Right lobe of liver (tissue), 6 donors: Measurements from ENCODE around the gene TMEM98. TPM values are rescaled to one million over a fixed set of nuclear protein-coding genes. Genes with fewer than 3 reads are reported as not detected.
"Not testable (repeated sequence)": the region's sequence is repeated elsewhere in the genome, so short reads cannot be mapped to it uniquely, and the experiment has no call there.

Experiments used
- ATAC-seq, 4 donors: fragments of 200-7000 bp; cut with Tn5 transposase; one replicate each; pipeline ENCODE4 v1.9.1; 2020; ENCODE audit warnings: mild to moderate bottlenecking in 4 of 4, moderate library complexity in 4 of 4
- DNase-seq, 3 donors: peaks; one replicate each; pipeline ENCODE4 v3.0.0-alpha.2; 2020
- H3K27ac ChIP-seq, 3 donors: fragments of 200-600 bp; one replicate each; pipeline ENCODE4 v1.8.0; 2022
- H3K27me3 ChIP-seq, 2 donors: fragments of 200-600 bp; one replicate each; pipeline ENCODE4 v1.8.0; 2022
- H3K36me3 ChIP-seq, 4 donors: fragments of 200-600 bp; sonication (generic) in 1 of 4; one replicate each; pipeline versions ENCODE4 v1.5.1 to v1.8.0; 2017 to 2022; ENCODE audit warnings: control low read depth in 1 of 4
- H3K4me1 ChIP-seq, 4 donors: fragments of 200-600 bp; sonication (generic) in 1 of 4; one replicate each; pipeline versions ENCODE4 v1.5.1 to v1.8.0; 2017 to 2022; ENCODE audit warnings: control low read depth in 1 of 4
- H3K4me3 ChIP-seq, 3 donors: fragments of 200-600 bp; one replicate each; pipeline ENCODE4 v1.8.0; 2022
- H3K9me3 ChIP-seq, 4 donors: fragments of 200-600 bp; sonication (generic) in 1 of 4; one replicate each; pipeline versions ENCODE4 v1.5.1 to v1.8.0; 2017 to 2022; ENCODE audit warnings: control low read depth in 1 of 4
- POLR2A ChIP-seq: fragments of 450-650 bp; IDR thresholded peaks from one replicate; pipeline ENCODE4 v1.6.1; 2017; ENCODE audit warnings: antibody characterized with exemption, mild to moderate bottlenecking
- WGBS: methylation state at CpG from one replicate; pipeline ENCODE4 v1.1.6; 2018; ENCODE audit warnings: low coverage, low lambda C conversion rate; ENCODE audit not compliant: insufficient coverage; ENCODE audit errors: missing lambda C conversion rate; 5-methylcytosine and 5-hydroxymethylcytosine counted together
- intact Hi-C, 2 donors: fragments of 100-400 bp; cut with DNase I; formaldehyde crosslinking; loops; one replicate each; pipeline versions ENCODE4 v1.11.2 to v1.14.1; 2022
- total RNA-seq, 6 experiments: library from RNA; depleted of rRNA in 2 of 6; stranded (reverse); fragments of >200 nt in 2 of 6; fragmentation: NEBNext Ultra II Directional in 3 of 6; extraction: Animal tissue kit (Norgen Biotek cat#: 25700) in 3 of 6; gene quantifications; one replicate each; pipeline versions ENCODE4 v1.1.0 to v1.2.4, GENCODE V29; 2016 to 2023
- TF ChIP-seq, protein P1 (sequence below), 4 donors: fragments of 200-600 bp in 3 of 4; fragments of 450-650 bp in 1 of 4; IDR thresholded peaks; one replicate each; pipeline versions ENCODE4 v1.5.1 to v1.8.0; 2016 to 2022; ENCODE audit warnings: antibody characterized with exemption in 4 of 4, mild to moderate bottlenecking in 2 of 4
- donor health status: DM: no; HTN: yes; CAD: no.
- donor health status: DM: no; HTN: no; CAD: no.
- donor health status: DM: no; HTN: no; CAD: no.
- donor health status: DM: no; HTN: yes; CAD: no.
- donor health status: DM: no; HTN: yes; CAD: no.

Gene TMEM98
- total RNA-seq, 6 experiments from 2014 or later: 7.8 to 31.5 (median 19.2) TPM

DNA sequence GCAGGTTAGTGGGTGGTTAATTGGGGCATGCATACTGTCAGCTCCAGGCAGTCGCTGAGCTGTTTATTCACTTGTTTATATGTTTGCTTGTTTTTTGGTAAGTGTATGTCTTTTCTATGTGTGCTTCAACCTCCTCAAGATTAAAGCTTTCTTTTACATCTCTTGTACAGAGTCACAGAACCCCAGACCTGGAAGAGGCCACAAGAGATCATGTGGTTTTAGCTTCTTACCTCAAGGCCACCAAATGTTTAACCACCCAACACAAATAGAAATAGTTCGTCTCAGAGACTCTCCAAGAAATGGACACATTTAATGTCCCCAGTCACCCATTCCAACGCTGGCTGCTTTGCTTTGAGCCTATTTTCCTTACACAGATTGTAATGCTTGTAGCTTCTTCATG lies 11.8 kb upstream of the TMEM98 start:
- no peak overlapping the region for H3K27ac ChIP-seq
- no peaks in the 10 kb centered on the region for H3K9me3 ChIP-seq
- no peak for ATAC-seq

DNA sequence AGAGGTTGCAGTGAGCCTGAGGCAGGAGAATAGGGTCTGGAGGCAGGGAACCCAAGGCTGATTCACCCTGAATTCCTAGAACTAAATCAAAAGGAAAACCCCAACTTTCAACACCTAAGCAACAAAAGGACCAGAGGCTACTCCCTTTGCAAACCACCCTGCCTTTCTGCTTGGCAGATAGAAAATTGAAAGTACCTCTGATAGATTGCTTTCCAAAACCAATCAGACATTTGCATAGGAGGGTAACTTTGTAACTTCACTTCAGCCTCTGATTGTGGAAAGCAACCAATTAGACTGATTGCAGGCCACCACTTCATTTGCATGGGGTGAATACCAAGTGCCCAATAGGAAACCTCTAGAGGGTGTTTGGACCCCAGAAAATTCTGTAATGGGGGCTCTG lies 10.9 kb upstream of the TMEM98 start:
- ATAC-seq: no peak
- Histone ChIP-seq H3K9me3 (no peaks in the 10 kb centered on the region), H3K36me3 (no peaks in the 10 kb centered on the region), H3K4me1 (peaks cover 0 to 7% (median 0%) of the 10 kb centered on the region in 4 donors), H3K4me3 (no peak overlapping the region), H3K27ac (no peak overlapping the region), H3K27me3 (no peaks in the 10 kb centered on the region)
- no peak for TF ChIP-seq POLR2A
- TF ChIP-seq, protein P1, sequence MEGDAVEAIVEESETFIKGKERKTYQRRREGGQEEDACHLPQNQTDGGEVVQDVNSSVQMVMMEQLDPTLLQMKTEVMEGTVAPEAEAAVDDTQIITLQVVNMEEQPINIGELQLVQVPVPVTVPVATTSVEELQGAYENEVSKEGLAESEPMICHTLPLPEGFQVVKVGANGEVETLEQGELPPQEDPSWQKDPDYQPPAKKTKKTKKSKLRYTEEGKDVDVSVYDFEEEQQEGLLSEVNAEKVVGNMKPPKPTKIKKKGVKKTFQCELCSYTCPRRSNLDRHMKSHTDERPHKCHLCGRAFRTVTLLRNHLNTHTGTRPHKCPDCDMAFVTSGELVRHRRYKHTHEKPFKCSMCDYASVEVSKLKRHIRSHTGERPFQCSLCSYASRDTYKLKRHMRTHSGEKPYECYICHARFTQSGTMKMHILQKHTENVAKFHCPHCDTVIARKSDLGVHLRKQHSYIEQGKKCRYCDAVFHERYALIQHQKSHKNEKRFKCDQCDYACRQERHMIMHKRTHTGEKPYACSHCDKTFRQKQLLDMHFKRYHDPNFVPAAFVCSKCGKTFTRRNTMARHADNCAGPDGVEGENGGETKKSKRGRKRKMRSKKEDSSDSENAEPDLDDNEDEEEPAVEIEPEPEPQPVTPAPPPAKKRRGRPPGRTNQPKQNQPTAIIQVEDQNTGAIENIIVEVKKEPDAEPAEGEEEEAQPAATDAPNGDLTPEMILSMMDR (IDR thresholded peaks at IDR 0.05): no peak
- DNase-seq: no peak
- intact Hi-C loops: no loop called here

More for the DNA sequence above, 11.8 kb upstream of the TMEM98 start:
- intact Hi-C loops: no loop called here
- TF ChIP-seq, protein P1 (IDR thresholded peaks at IDR 0.05): no peak
- no peak for TF ChIP-seq POLR2A
- H3K4me3 ChIP-seq: no peak overlapping the region
- no peaks in the 10 kb centered on the region for H3K27me3 ChIP-seq
- DNase-seq: no peak
- peaks cover 0 to 12% (median 0%) of the 10 kb centered on the region in 4 donors for H3K4me1 ChIP-seq
- 65% methylated on average over 3 of the region's 3 CpGs for WGBS
- no peaks in the 10 kb centered on the region for H3K36me3 ChIP-seq

DNA sequence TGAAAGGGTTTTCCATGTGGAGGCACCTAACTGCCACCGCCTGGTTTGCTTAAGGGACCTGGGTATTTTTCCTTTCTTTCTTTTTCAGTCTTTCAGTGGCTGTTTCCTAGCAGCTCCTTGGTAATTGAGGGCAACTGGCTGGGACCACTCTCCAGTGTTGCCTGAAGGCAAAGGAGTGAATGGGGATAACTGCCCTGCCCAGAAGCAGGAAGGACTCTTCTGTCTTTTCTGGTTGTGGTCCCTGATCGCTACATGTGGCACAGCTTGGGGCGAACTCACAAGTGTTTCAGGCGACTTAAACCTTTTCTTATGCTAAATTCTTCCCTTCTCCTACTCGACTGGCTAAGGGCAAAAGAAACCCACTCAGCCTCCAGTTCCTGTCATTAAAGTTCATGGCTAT lies 10.1 kb upstream of the TMEM98 start:
- H3K36me3 ChIP-seq: no peaks in the 10 kb centered on the region
- no peak for DNase-seq
- intact Hi-C loops: no loop called here
- TF ChIP-seq, protein P1 (IDR thresholded peaks at IDR 0.05): no peak
- no peak for TF ChIP-seq POLR2A
- 77% methylated on average over 3 of the region's 5 CpGs for WGBS
- H3K27me3 ChIP-seq: no peaks in the 10 kb centered on the region
- no peak for ATAC-seq
- H3K27ac ChIP-seq: no peak overlapping the region
- no peak overlapping the region for H3K4me3 ChIP-seq
- no peaks in the 10 kb centered on the region for H3K4me1 ChIP-seq
- no peaks in the 10 kb centered on the region for H3K9me3 ChIP-seq

DNA sequence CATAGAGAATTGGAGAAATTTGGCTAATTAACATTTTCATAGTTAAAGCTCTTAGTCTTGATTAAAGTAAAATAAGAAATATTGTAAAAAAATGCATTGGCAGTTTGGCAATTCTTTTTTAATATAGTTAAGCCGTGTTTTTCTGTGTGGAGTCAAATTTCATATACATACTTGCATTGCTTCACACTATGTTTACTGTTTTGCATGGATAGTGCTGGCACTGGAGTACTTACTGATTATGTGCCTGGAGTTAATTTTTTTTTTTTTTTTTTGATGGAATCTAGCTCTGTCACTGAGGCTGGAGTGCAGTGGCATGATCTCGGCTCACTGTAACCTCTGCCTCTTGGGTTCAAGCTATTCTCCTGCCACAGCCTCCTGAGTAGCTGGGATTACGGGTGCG lies 8.1 kb upstream of the TMEM98 start:
- H3K36me3 ChIP-seq, ATAC-seq, H3K4me1 ChIP-seq, H3K27me3 ChIP-seq, intact Hi-C loops, H3K27ac ChIP-seq, DNase-seq, H3K9me3 ChIP-seq, H3K4me3 ChIP-seq: not testable (repeated sequence)
- WGBS: 86% methylated on average over 4 of the region's 4 CpGs

DNA sequence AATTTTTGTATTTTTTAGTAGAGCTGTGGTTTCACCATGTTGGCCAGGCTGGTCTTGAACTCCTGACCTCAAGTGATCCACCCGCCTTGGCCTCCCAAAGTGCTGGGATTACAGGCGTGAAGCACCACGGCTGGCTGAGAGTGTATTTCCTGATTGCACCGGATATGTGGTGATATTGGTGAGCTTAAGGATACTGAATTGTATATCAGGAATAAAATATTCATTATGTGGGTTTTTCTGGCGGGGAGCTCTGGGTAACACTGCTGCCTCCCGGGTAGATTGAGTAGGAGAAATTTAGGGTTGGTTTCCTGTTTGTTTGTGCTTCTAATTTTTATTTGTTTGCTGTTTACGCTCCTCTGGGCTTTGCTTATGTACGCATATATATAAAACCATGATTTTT lies 7.7 kb upstream of the TMEM98 start:
- intact Hi-C loops: no loop called here
- TF ChIP-seq POLR2A: no peak
- TF ChIP-seq, protein P1 (IDR thresholded peaks at IDR 0.05): no peak
- no peaks in the 10 kb centered on the region for H3K27me3 ChIP-seq
- ATAC-seq (no peak), DNase-seq (no peak)
- WGBS: 76% methylated on average over 8 of the region's 8 CpGs
- H3K4me3 ChIP-seq: no peak overlapping the region
- H3K4me1 ChIP-seq: no peaks in the 10 kb centered on the region
- no peaks in the 10 kb centered on the region for H3K36me3 ChIP-seq
- H3K9me3 ChIP-seq: no peaks in the 10 kb centered on the region
- no peak overlapping the region for H3K27ac ChIP-seq
